PFSK-1 (cell line): ENCODE data around the gene WRAP73.

Experiments used
- FOXP2 ChIP-seq: optimal IDR thresholded peaks from 2 replicates; pipeline ENCODE3; 2011; ENCODE audit warnings: borderline replicate concordance, control low read depth, inconsistent platforms; ENCODE audit not compliant: insufficient read depth; ENCODE audit errors: extremely low read length, extremely low read depth
- POLR2AphosphoS5 ChIP-seq: IDR thresholded peaks from 2 replicates; pipeline ENCODE4 v1.6.1; 2012; ENCODE audit warnings: low read depth, mild to moderate bottlenecking, control low read depth, low read length, moderate library complexity
- SIN3A ChIP-seq: IDR thresholded peaks from 2 replicates; pipeline ENCODE4 v1.6.1; 2012; ENCODE audit warnings: mild to moderate bottlenecking, low read length, moderate library complexity, borderline replicate concordance; ENCODE audit not compliant: insufficient read depth
- TAF1 ChIP-seq: IDR thresholded peaks from 2 replicates; pipeline ENCODE4 v1.6.1; 2012; ENCODE audit warnings: low read length, control low read depth, borderline replicate concordance; ENCODE audit not compliant: insufficient read depth
- TF ChIP-seq, protein P1 (sequence below), 2 experiments: IDR thresholded peaks; 2 replicates each; pipeline versions ENCODE4 v1.6.1 to v1.8.0; 2011 to 2012; ENCODE audit warnings: low read depth in 2 of 2, low read length in 2 of 2, control low read depth in 1 of 2, inconsistent platforms in 1 of 2, mild to moderate bottlenecking in 1 of 2, moderate library complexity in 1 of 2; ENCODE audit not compliant: insufficient read depth in 1 of 2

WRAP73 gene

DNA sequence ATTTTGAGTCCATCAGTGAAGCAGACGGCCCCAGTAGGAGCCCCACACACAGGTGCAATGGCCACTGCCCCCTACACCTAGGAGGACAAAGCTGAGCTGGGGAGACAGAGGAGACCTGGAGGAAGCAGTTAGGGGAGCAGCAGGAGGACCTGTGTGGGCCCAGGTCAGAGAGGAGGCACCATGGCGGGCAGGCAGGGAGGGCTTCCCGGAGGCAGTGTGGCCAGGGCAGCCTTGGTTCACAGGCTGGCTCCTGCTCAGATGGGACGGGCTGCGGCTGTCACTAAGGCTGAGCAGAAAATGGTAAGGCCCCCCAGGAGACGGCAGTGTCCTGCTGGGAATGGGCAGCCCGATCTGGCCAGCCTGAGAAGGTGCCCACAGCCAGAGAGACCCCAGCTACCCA lies 54.0 kb downstream of the WRAP73 start:
- no peak for TF ChIP-seq TAF1
- TF ChIP-seq, protein P1, sequence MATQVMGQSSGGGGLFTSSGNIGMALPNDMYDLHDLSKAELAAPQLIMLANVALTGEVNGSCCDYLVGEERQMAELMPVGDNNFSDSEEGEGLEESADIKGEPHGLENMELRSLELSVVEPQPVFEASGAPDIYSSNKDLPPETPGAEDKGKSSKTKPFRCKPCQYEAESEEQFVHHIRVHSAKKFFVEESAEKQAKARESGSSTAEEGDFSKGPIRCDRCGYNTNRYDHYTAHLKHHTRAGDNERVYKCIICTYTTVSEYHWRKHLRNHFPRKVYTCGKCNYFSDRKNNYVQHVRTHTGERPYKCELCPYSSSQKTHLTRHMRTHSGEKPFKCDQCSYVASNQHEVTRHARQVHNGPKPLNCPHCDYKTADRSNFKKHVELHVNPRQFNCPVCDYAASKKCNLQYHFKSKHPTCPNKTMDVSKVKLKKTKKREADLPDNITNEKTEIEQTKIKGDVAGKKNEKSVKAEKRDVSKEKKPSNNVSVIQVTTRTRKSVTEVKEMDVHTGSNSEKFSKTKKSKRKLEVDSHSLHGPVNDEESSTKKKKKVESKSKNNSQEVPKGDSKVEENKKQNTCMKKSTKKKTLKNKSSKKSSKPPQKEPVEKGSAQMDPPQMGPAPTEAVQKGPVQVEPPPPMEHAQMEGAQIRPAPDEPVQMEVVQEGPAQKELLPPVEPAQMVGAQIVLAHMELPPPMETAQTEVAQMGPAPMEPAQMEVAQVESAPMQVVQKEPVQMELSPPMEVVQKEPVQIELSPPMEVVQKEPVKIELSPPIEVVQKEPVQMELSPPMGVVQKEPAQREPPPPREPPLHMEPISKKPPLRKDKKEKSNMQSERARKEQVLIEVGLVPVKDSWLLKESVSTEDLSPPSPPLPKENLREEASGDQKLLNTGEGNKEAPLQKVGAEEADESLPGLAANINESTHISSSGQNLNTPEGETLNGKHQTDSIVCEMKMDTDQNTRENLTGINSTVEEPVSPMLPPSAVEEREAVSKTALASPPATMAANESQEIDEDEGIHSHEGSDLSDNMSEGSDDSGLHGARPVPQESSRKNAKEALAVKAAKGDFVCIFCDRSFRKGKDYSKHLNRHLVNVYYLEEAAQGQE (IDR thresholded peaks at IDR 0.05; ENCODE audit: insufficient read depth in 1 of 2, low read depth in 2 of 2, low read length in 2 of 2) = no peak
- TF ChIP-seq FOXP2 = no peak
- no peak for TF ChIP-seq POLR2AphosphoS5
- TF ChIP-seq SIN3A = no peak

DNA sequence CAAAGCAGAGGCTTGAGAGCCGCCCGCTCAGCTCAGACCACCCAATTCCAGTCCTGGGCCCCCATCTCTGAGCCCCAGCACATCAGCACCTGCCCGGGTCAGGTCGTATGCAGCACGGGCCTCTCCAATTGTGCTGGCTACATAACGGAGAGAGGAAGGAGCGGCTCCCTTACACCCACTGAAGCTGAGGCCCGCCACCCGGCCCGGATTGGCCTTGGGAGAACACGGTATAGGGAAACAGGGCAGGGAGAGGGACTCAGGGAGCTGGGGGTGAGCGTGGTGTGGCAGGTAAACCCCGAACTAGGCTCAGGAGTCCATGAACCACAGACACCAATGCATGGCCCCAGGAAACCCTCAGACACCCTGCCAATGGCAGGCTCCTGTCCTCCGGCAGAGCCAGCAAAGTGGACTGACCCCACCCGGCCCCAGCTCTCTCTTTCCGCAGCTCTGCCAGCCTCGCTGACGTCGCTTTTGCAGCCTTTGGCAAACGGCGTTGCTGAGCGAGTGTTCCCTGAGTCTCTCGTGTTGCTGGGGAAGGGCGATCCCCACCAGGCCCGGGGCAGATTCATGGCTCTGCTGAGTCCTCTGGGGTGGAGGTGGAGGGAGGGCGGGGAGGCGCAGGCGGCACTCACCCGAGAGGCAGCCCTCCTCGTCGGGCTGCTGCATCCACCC lies 55.1 kb downstream of the WRAP73 start:
- TF ChIP-seq, protein P1 (IDR thresholded peaks at IDR 0.05; ENCODE audit: insufficient read depth in 1 of 2, low read depth in 2 of 2, low read length in 2 of 2) = no peak
- TF ChIP-seq POLR2AphosphoS5 = no peak
- TF ChIP-seq TAF1 = no peak
- no peak for TF ChIP-seq SIN3A
- no peak for TF ChIP-seq FOXP2

DNA sequence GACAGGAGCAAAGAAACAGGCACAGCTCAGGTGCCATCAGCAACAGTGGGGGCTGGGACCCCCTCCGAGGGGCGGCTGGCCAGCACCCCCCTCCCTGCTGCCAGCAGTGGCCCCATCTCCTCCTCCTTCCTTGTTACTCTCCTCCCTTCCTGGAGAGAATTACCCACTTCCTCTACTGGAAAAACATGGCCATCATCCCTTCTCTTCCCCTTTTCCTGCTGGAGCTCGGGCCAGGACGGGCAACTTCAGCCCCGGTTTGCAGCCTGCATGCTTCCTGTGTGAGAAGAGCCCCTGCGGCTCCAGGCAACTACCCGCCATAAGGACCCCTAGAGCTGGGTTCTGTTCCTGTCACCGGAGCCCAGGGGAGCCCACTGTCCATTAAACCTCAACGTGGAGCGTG lies 56.2 kb downstream of the WRAP73 start:
- no peak for TF ChIP-seq FOXP2
- no peak for TF ChIP-seq POLR2AphosphoS5
- no peak for TF ChIP-seq TAF1
- TF ChIP-seq SIN3A = no peak

DNA sequence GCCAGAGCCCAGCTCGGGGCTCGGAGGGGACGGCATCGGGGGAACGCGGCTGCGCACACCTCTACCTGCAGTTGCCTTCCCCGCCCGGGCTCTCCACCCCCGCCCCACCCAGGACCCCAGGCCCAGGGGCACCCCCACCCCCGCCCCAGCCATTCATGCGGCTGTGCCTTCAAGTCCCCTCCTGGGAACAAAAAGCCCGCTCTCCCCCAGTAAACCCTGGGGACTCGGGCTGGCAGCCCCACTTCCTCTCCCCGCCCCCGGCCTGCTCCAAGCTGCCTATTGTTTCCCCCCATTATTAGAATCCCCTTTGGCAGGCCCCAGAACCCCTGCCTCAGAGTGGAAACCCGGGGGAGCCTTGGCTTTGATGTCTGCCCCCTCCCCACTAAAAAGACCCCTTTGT lies 56.6 kb downstream of the WRAP73 start:
- TF ChIP-seq TAF1 = no peak
- TF ChIP-seq SIN3A = no peak
- no peak for TF ChIP-seq POLR2AphosphoS5
- TF ChIP-seq FOXP2 = no peak
- TF ChIP-seq, protein P1 (IDR thresholded peaks at IDR 0.05; ENCODE audit: insufficient read depth in 1 of 2, low read depth in 2 of 2, low read length in 2 of 2) = no peak

DNA sequence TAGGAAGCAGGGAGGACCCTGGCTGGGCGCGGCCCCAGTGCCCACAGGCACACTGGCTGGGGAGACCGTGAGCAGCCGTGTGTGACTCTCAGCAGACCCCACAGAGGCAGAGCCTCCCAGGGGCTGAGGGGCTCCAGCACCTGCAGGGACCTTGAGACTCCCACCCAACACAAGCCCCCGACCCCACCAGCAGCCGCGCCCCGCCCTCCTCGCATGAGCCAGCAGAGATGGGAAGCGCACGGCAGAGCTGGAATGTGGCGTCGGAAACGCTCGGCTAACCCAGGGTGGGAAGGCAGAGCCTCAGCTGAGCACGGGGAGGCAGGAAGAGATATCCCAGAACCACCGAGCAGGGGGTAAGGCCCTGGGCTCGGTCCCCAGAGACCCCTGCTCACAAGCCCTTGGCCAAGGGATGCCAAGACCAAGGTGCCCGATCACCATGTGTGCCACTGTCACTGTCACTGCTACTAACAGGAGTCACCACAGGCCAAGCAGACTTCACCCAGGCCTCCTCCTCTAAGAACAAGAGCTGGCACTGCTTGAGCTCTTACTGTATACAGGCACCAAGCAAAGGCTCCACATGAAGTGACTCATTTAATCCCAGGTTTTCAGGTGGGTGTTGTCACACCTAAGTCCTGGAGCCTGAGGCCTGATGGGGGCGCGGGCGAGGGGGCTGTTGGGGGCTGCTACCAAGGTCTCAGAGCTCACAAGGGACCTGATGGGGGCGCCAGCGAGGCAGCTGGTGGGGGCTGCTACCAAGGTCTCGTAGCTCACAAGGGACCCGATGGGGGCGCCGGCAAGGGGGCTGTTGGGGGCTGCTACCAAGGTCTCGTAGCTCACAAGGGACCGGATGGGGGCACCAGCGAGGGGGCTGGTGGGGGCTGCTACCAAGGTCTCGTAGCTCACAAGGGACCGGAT lies 58.7 kb downstream of the WRAP73 start:
- TF ChIP-seq SIN3A = no peak
- no peak for TF ChIP-seq FOXP2
- no peak for TF ChIP-seq TAF1
- TF ChIP-seq POLR2AphosphoS5 = no peak
- TF ChIP-seq, protein P1 (IDR thresholded peaks at IDR 0.05; ENCODE audit: insufficient read depth in 1 of 2, low read depth in 2 of 2, low read length in 2 of 2) = no peak
